ENCODE measurements around the gene FAM53A.

FAM53A gene

DNA sequence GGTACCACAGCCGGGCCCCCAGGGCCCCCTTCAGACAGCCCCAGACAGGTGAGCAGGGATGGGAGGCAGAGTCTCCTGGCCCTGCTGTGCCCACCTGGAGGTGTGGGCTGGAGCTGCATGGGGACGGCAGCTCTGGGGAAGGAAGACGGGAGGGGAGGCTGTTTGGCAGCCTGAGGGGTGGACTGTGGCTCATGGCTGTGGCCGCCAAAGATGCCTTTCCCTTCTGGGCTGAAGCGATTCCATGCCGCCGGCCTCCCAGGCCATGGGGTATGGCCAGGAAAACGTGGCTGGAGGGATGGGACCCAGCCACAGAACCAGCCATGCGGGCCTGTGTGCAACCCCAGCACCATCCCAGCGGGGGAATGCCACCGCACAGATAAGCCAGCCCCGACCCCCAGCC is 65.7 kb downstream of the FAM53A start:
- TF ChIP-seq NFRKB (IDR thresholded peaks at IDR 0.05), result no peak
- TF ChIP-seq SP1 (IDR thresholded peaks at IDR 0.05), result no peak
- no peak for TF ChIP-seq CTBP1 (IDR thresholded peaks at IDR 0.05; ENCODE audit: borderline replicate concordance)
- no peak for TF ChIP-seq L3MBTL2 (conservative IDR thresholded peaks at IDR 0.05)
- TF ChIP-seq ELF4 (IDR thresholded peaks at IDR 0.05), result no peak
- no peak for TF ChIP-seq BHLHE40 (IDR thresholded peaks at IDR 0.05; ENCODE audit: borderline replicate concordance)
- no peak for TF ChIP-seq FOXK2 (IDR thresholded peaks at IDR 0.05)
- TF ChIP-seq SUZ12 (IDR thresholded peaks at IDR 0.05), result no peak
- TF ChIP-seq LEF1 (IDR thresholded peaks at IDR 0.05; ENCODE audit: borderline replicate concordance), result no peak
- no peak for TF ChIP-seq HDGF (IDR thresholded peaks at IDR 0.05; ENCODE audit: borderline replicate concordance)
- no peak for TF ChIP-seq FOXM1 (IDR thresholded peaks at IDR 0.05; ENCODE audit: borderline replicate concordance)
- no peak for TF ChIP-seq ARNT (IDR thresholded peaks at IDR 0.05)
- TF ChIP-seq, protein P1, sequence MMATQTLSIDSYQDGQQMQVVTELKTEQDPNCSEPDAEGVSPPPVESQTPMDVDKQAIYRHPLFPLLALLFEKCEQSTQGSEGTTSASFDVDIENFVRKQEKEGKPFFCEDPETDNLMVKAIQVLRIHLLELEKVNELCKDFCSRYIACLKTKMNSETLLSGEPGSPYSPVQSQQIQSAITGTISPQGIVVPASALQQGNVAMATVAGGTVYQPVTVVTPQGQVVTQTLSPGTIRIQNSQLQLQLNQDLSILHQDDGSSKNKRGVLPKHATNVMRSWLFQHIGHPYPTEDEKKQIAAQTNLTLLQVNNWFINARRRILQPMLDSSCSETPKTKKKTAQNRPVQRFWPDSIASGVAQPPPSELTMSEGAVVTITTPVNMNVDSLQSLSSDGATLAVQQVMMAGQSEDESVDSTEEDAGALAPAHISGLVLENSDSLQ (IDR thresholded peaks at IDR 0.05), result no peak
- TF ChIP-seq FOXA1 (IDR thresholded peaks at IDR 0.05), result no peak
- no peak for TF ChIP-seq ZNF384 (IDR thresholded peaks at IDR 0.05)
- TF ChIP-seq TARDBP (IDR thresholded peaks at IDR 0.05), result no peak
- DNase-seq (ENCODE audit: extremely low spot score), result no peak
- ChIA-PET POLR2A (no interaction called here), CTCF (no interaction called here)

DNA sequence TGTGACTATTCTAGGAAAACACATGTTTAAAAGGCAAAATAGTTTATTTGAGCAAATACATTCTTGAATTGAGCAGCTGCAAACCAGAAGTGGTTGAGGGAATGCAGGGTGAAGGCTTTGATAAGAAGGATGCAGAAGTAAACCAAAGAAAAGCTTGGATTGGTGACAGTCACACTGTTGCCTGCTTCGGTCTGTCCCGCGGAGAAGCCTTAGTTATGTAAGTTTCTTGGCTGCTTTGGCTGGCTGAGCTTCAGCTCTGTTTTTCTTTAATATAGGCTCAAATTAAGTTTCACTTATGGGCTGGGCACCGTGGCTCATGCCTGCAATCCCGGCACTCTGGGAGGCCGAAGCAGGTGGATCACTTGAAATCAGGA is 67.6 kb downstream of the FAM53A start:
- no peak for DNase-seq (ENCODE audit: extremely low spot score)
- POLR2A ChIA-PET, result no interaction called here
- CTCF ChIA-PET, result no interaction called here
- TF ChIP-seq SUZ12 (IDR thresholded peaks at IDR 0.05), result no peak
- no peak for TF ChIP-seq BHLHE40 (IDR thresholded peaks at IDR 0.05; ENCODE audit: borderline replicate concordance)
- no peak for TF ChIP-seq FOXM1 (IDR thresholded peaks at IDR 0.05; ENCODE audit: borderline replicate concordance)
- TF ChIP-seq FOXA1 (IDR thresholded peaks at IDR 0.05), result no peak
- TF ChIP-seq HDGF (IDR thresholded peaks at IDR 0.05; ENCODE audit: borderline replicate concordance), result no peak
- no peak for TF ChIP-seq SP1 (IDR thresholded peaks at IDR 0.05)
- TF ChIP-seq FOXK2 (IDR thresholded peaks at IDR 0.05), result no peak
- TF ChIP-seq, protein P1 (IDR thresholded peaks at IDR 0.05), result no peak
- TF ChIP-seq TARDBP (IDR thresholded peaks at IDR 0.05), result no peak
- no peak for TF ChIP-seq ARNT (IDR thresholded peaks at IDR 0.05)
- TF ChIP-seq NFRKB (IDR thresholded peaks at IDR 0.05), result no peak
- no peak for TF ChIP-seq ZNF384 (IDR thresholded peaks at IDR 0.05)
- TF ChIP-seq ELF4 (IDR thresholded peaks at IDR 0.05), result no peak

DNA sequence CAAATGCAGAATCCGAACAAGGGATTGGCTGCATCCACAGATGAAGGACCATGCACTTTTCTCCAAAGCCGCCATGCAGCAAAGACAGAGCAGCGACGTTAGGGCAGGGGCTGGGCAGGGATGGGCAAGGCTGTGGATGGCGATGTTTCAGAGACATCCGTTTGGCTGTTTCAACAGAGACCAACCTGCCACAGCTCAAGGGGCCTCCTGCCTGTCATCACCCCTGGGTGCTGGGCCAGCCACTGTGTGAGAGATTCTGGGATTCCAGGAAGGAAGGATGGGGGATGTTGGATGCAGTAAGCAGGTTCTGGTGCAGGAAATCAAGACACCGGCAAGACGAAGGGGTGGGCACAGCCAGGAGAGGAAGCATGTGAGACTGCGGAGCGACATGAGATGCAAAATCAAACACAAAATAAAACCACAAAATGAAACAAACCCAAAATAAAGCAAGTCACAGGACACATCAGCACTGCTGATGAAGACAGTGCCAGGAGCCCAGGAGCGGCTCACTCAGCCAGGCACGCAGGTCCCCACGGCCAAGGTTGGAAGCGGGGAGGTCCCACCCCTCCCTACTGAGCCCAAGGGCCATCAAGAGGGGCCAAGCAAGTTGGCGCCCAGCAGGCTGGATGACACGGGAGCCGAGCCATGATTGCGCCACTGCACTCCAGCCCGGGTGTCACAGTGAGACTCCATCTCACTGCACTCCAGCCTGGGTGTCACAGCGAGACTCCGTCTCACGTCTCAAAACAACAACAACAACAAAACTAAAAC is 68.1 kb downstream of the FAM53A start:
- ChIA-PET POLR2A (no interaction called here), CTCF (no interaction called here)
- no peak for TF ChIP-seq HDGF (IDR thresholded peaks at IDR 0.05; ENCODE audit: borderline replicate concordance)
- TF ChIP-seq BHLHE40 (IDR thresholded peaks at IDR 0.05; ENCODE audit: borderline replicate concordance), result no peak
- no peak for DNase-seq (ENCODE audit: extremely low spot score)

DNA sequence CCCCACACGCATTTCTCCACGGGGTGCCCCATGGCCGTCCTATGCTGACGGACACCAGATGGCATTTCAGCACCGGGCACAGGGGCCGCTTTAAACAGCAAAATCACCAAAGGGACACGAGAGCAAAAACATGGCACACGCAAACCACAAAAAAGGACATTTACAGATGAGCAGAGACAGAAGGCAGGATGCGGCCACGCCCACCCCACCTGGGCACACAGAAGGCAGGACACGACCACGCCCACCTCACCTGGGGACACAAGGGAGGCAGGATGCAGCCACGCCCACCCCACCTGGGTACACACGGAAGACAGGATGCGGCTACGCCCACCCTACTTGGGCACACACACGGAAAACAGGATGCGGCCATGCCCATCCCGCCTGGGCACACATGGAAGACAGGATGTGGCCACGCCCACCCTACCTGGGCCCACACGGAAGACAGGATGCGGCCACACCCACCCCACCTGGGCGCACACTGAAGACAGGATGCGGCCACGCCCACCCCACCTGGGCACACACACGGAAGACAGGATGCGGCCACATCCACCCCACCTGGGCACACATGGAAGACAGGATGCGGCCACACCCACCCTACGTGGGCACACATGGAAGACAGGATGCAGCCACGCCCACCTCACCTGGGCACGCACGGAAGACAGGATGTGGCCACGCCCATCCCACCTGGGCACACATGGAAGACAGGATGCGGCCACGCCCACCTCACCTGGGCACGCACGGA is 69.1 kb downstream of the FAM53A start:
- ChIA-PET POLR2A (no interaction called here), CTCF (no interaction called here)
- TF ChIP-seq CTBP1 (IDR thresholded peaks at IDR 0.05; ENCODE audit: borderline replicate concordance) (no peak), HDGF (IDR thresholded peaks at IDR 0.05; ENCODE audit: borderline replicate concordance) (no peak), ELF4 (IDR thresholded peaks at IDR 0.05) (no peak), SP1 (IDR thresholded peaks at IDR 0.05) (no peak), LEF1 (IDR thresholded peaks at IDR 0.05; ENCODE audit: borderline replicate concordance) (no peak), ZNF384 (IDR thresholded peaks at IDR 0.05) (no peak), ARNT (IDR thresholded peaks at IDR 0.05) (no peak), FOXM1 (IDR thresholded peaks at IDR 0.05; ENCODE audit: borderline replicate concordance) (no peak), NFRKB (IDR thresholded peaks at IDR 0.05) (no peak), L3MBTL2 (conservative IDR thresholded peaks at IDR 0.05) (no peak), SUZ12 (IDR thresholded peaks at IDR 0.05) (no peak), BHLHE40 (IDR thresholded peaks at IDR 0.05; ENCODE audit: borderline replicate concordance) (no peak), FOXA1 (IDR thresholded peaks at IDR 0.05) (no peak), TARDBP (IDR thresholded peaks at IDR 0.05) (no peak), FOXK2 (IDR thresholded peaks at IDR 0.05) (no peak)
- TF ChIP-seq, protein P1 (IDR thresholded peaks at IDR 0.05), result no peak
- DNase-seq (ENCODE audit: extremely low spot score), result no peak

DNA sequence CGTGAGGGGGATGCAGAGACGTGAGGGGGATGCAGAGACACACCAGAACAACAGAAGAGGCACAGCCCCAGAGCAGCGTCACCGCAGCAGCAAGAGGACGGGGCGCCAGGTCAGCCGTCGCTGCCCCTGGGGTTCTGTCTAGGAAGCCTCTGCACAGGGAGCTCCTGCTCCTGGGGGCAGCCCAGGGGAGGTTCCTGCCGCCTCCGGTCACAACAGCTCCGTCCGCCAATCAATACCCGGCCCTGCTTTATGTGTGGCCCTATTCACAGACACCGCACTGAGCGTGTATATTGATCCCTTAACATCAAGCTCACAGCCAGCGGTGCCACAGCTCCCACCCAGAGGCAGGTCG is 69.6 kb downstream of the FAM53A start:
- POLR2A ChIA-PET, result no interaction called here
- no peak for DNase-seq (ENCODE audit: extremely low spot score)
- CTCF ChIA-PET, result no interaction called here

More for the DNA sequence above, 69.6 kb downstream of the FAM53A start:
- TF ChIP-seq, protein P1 (IDR thresholded peaks at IDR 0.05), result no peak
- no peak for TF ChIP-seq FOXM1 (IDR thresholded peaks at IDR 0.05; ENCODE audit: borderline replicate concordance)
- no peak for TF ChIP-seq NFRKB (IDR thresholded peaks at IDR 0.05)
